Measurements from ENCODE around the gene CTDSP1.
A peak's percentile ranks its signal among the peaks of the same experiment; 100 is the strongest.

CTDSP1 gene

DNA sequence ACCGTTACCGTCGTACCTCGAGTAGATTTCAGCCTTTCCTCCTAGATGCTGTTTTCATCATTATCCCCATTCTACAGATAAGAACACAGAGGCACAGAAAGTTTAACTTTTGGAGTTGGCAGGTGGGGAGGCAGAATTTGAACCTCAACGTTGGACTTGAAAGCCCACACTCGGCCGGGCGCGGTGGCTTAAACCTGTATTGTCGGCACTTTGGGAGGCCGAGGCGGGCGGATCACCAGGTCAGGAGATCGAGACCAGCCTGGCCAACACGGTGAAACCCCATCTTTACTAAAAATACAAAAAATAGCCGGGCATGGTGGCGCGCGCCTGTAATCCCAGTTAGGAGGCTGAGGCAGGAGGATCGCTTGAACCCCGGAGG, 31.5 kb upstream of the CTDSP1 start:
- H3K27ac ChIP-seq (ENCODE audit: low read length) = no peak overlapping the region
- peak overlapping the region; percentile 68 for H3K9ac ChIP-seq (ENCODE audit: low read length)
- H3K4me1 ChIP-seq (ENCODE audit: control insufficient read depth, low read depth, low read length) = peaks cover 3% of the 10 kb centered on the region
- no peaks in the 10 kb centered on the region for H3K9me3 ChIP-seq (ENCODE audit: control insufficient read depth, low read depth, low read length)
- H3K4me3 ChIP-seq (ENCODE audit: low read length) = peak overlapping the region; percentile 72
- H3K27me3 ChIP-seq (ENCODE audit: control insufficient read depth, insufficient read depth, low read length) = no peaks in the 10 kb centered on the region
- no peaks in the 10 kb centered on the region for H3K36me3 ChIP-seq (ENCODE audit: control insufficient read depth, low read depth, low read length)

DNA sequence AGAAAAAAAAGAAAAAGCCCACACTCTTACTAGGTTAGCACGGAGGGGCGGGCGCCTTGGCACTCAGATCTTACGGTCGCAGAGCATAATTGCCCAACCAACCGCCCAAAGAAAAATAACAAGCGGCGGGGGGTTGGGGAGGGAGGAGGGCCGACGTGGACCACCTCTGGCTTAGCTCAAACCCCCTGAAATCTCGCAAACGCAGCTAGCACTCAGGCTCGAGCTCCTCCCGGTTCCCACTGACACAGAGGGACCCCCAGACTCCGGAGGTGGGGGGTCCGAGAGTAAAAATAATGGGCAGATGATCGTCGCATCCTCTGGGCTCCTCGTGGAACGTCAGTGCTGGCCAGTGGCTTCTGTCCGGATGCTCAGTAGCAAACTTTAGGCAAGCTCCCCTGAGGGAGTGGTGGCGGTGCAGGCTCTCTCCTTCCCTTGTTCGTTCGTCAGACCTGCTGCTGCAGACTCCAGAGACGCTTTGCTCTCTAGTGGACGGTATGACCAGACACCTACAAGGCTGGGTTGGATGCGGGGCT, 31.0 kb upstream of the CTDSP1 start:
- Histone ChIP-seq H3K27me3 (ENCODE audit: control insufficient read depth, insufficient read depth, low read length) (no peaks in the 10 kb centered on the region), H3K4me1 (ENCODE audit: control insufficient read depth, low read depth, low read length) (peaks cover 3% of the 10 kb centered on the region), H3K4me3 (ENCODE audit: low read length) (no peak overlapping the region), H3K9ac (ENCODE audit: low read length) (no peak overlapping the region), H3K36me3 (ENCODE audit: control insufficient read depth, low read depth, low read length) (no peaks in the 10 kb centered on the region), H3K9me3 (ENCODE audit: control insufficient read depth, low read depth, low read length) (no peaks in the 10 kb centered on the region), H3K27ac (ENCODE audit: low read length) (no peak overlapping the region)

GRCh38 chr2:218369330-218369729, 30.3 kb upstream of the CTDSP1 start:
- Histone ChIP-seq H3K36me3 (ENCODE audit: control insufficient read depth, low read depth, low read length) (no peaks in the 10 kb centered on the region), H3K27ac (ENCODE audit: low read length) (no peak overlapping the region), H3K4me3 (ENCODE audit: low read length) (no peak overlapping the region), H3K4me1 (ENCODE audit: control insufficient read depth, low read depth, low read length) (peaks cover 3% of the 10 kb centered on the region), H3K27me3 (ENCODE audit: control insufficient read depth, insufficient read depth, low read length) (no peaks in the 10 kb centered on the region), H3K9me3 (ENCODE audit: control insufficient read depth, low read depth, low read length) (no peaks in the 10 kb centered on the region), H3K9ac (ENCODE audit: low read length) (no peak overlapping the region)

DNA sequence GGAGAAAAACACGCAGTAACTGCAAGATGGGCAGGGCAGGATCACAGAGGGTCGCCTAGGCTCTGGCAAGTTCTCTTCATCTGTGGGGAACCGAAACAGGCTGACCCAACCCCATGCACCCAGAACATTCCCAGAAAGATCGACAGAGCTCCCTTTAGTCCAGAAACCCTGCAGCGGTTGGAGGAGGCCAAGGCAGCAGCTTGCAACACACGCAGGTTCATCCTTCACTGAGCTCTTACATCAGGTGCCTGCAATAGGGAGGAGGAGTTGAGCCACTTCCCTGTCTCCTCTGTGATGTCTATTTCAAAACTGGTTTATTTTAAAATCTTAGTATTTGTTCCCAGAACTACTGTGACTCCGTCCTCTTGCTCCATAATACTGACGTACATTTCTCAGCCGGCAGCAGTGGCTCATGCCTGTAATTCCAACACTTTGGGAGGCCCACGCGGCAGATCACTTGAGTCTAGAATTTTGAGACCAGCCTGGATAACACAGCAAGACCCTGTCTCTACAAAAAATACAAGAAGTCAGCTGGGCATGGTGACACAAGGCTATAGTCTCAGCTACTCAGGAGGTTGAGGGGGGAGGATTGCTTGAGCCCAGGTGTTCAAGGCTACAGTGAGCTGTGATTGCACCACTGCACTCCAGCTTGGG, 29.1 kb upstream of the CTDSP1 start:
- H3K9ac ChIP-seq (ENCODE audit: low read length) = no peak overlapping the region
- no peaks in the 10 kb centered on the region for H3K27me3 ChIP-seq (ENCODE audit: control insufficient read depth, insufficient read depth, low read length)
- no peak overlapping the region for H3K4me3 ChIP-seq (ENCODE audit: low read length)
- H3K9me3 ChIP-seq (ENCODE audit: control insufficient read depth, low read depth, low read length) = no peaks in the 10 kb centered on the region
- H3K27ac ChIP-seq (ENCODE audit: low read length) = no peak overlapping the region
- H3K4me1 ChIP-seq (ENCODE audit: control insufficient read depth, low read depth, low read length) = peaks cover 3% of the 10 kb centered on the region
- H3K36me3 ChIP-seq (ENCODE audit: control insufficient read depth, low read depth, low read length) = no peaks in the 10 kb centered on the region

GRCh38 chr2:218371983-218372350, 27.7 kb upstream of the CTDSP1 start:
- H3K9ac ChIP-seq (ENCODE audit: low read length) = no peak overlapping the region
- H3K27ac ChIP-seq (ENCODE audit: low read length) = no peak overlapping the region

GRCh38 chr2:218374795-218375194, 24.9 kb upstream of the CTDSP1 start:
- no peak overlapping the region for H3K9ac ChIP-seq (ENCODE audit: low read length)
- H3K27me3 ChIP-seq (ENCODE audit: control insufficient read depth, insufficient read depth, low read length) = no peaks in the 10 kb centered on the region
- H3K27ac ChIP-seq (ENCODE audit: low read length) = no peak overlapping the region
- H3K4me1 ChIP-seq (ENCODE audit: control insufficient read depth, low read depth, low read length) = no peaks in the 10 kb centered on the region
- no peak overlapping the region for H3K4me3 ChIP-seq (ENCODE audit: low read length)
- H3K36me3 ChIP-seq (ENCODE audit: control insufficient read depth, low read depth, low read length) = no peaks in the 10 kb centered on the region
- H3K9me3 ChIP-seq (ENCODE audit: control insufficient read depth, low read depth, low read length) = no peaks in the 10 kb centered on the region

More at GRCh38 chr2:218371983-218372350, 27.7 kb upstream of the CTDSP1 start:
- Histone ChIP-seq H3K9me3 (ENCODE audit: control insufficient read depth, low read depth, low read length) (no peaks in the 10 kb centered on the region), H3K4me1 (ENCODE audit: control insufficient read depth, low read depth, low read length) (peaks cover 3% of the 10 kb centered on the region), H3K27me3 (ENCODE audit: control insufficient read depth, insufficient read depth, low read length) (no peaks in the 10 kb centered on the region), H3K4me3 (ENCODE audit: low read length) (no peak overlapping the region), H3K36me3 (ENCODE audit: control insufficient read depth, low read depth, low read length) (no peaks in the 10 kb centered on the region)

DNA sequence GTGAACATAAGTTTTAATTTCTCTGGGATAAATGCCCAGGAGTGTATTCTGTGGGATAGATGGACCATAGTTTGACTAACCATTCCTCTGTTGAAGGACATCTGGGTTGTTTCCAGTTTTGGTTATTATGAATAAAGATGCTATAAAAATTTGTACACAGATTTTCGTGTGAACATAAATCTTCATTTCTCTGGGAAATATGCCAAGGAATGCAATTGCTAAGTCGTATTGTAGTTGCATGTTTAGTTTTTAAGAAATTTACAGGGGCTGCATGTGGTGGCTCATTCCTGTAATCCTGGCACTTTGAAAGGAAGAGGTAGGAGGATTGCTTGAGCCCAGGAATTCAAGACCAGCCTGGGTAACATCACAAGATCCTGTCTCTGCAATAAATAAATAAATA, 24.5 kb upstream of the CTDSP1 start:
- H3K27ac ChIP-seq (ENCODE audit: low read length) = no peak overlapping the region
- H3K27me3 ChIP-seq (ENCODE audit: control insufficient read depth, insufficient read depth, low read length) = no peaks in the 10 kb centered on the region
- H3K9me3 ChIP-seq (ENCODE audit: control insufficient read depth, low read depth, low read length) = no peaks in the 10 kb centered on the region
- H3K4me1 ChIP-seq (ENCODE audit: control insufficient read depth, low read depth, low read length) = no peaks in the 10 kb centered on the region
- H3K9ac ChIP-seq (ENCODE audit: low read length) = no peak overlapping the region
- no peaks in the 10 kb centered on the region for H3K36me3 ChIP-seq (ENCODE audit: control insufficient read depth, low read depth, low read length)
- H3K4me3 ChIP-seq (ENCODE audit: low read length) = no peak overlapping the region

DNA sequence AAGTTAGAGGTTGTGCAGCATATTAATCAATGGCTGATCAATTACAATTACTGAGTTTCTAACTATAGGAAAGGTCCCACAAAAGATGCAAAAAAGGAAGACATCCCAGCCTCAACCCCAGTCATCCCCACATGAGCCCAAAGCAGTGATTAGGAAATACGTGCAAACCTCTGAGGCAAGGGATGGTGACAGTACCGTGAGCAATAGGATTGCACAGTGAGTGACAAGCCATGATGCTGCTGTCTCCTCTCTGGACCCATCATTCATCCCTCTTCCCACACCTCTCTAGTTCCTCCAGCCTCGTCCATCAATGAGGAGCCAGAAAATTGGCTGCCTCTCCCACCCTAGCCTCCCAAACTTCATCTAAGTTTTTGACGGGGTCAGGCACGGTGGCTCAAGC, 21.6 kb upstream of the CTDSP1 start:
- Histone ChIP-seq H3K36me3 (ENCODE audit: control insufficient read depth, low read depth, low read length) (no peaks in the 10 kb centered on the region), H3K4me3 (ENCODE audit: low read length) (no peak overlapping the region), H3K9me3 (ENCODE audit: control insufficient read depth, low read depth, low read length) (no peaks in the 10 kb centered on the region), H3K9ac (ENCODE audit: low read length) (no peak overlapping the region), H3K27ac (ENCODE audit: low read length) (no peak overlapping the region), H3K27me3 (ENCODE audit: control insufficient read depth, insufficient read depth, low read length) (no peaks in the 10 kb centered on the region), H3K4me1 (ENCODE audit: control insufficient read depth, low read depth, low read length) (no peaks in the 10 kb centered on the region)

DNA sequence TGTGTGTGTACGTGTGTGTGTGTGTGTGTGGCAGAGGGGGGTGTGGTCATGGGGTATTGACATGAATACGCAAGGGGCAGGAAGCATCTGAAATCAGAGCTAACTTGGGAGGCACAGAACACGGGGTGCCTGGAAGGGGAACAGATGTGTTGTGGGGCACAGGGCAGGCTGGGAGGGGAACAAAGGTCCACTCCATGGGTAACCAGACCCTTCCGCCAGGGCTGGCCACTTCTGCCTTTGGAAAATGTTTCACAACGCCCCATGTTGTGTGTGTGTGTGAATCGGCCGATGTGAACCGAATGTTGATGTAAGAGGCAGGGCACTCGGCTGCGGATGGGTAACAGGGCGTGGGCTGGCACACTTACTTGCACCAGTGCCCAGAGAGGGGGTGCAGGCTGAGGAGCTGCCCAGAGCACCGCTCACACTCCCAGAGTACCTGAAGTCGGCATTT, 17.7 kb upstream of the CTDSP1 start, which contains the start of gene SLC11A1:
Gene SLC11A1, plus strand, starts transcription at position 358 of the 451 bp plus-strand sequence. CDS start 96 bp downstream, outside the sequence.
- H3K9ac ChIP-seq (ENCODE audit: low read length) = no peak within 1 kb of the TSS
- no peak within 1 kb of the TSS for H3K4me3 ChIP-seq (ENCODE audit: low read length)
- no peak within 1 kb of the TSS for H3K27ac ChIP-seq (ENCODE audit: low read length)
- H3K9me3 ChIP-seq (ENCODE audit: control insufficient read depth, low read depth, low read length) = no peaks in the 10 kb centered on the region
- peaks cover 6% of the 10 kb centered on the region for H3K27me3 ChIP-seq (ENCODE audit: control insufficient read depth, insufficient read depth, low read length)
- no peaks in the 10 kb centered on the region for H3K36me3 ChIP-seq (ENCODE audit: control insufficient read depth, low read depth, low read length)
- no peaks in the 10 kb centered on the region for H3K4me1 ChIP-seq (ENCODE audit: control insufficient read depth, low read depth, low read length)

GRCh38 chr2:218382785-218383184, 16.9 kb upstream of the CTDSP1 start:
- Histone ChIP-seq H3K4me3 (ENCODE audit: low read length) (no peak overlapping the region), H3K27me3 (ENCODE audit: control insufficient read depth, insufficient read depth, low read length) (peaks cover 11% of the 10 kb centered on the region), H3K36me3 (ENCODE audit: control insufficient read depth, low read depth, low read length) (no peaks in the 10 kb centered on the region), H3K9me3 (ENCODE audit: control insufficient read depth, low read depth, low read length) (no peaks in the 10 kb centered on the region), H3K27ac (ENCODE audit: low read length) (no peak overlapping the region), H3K4me1 (ENCODE audit: control insufficient read depth, low read depth, low read length) (no peaks in the 10 kb centered on the region), H3K9ac (ENCODE audit: low read length) (no peak overlapping the region)

DNA sequence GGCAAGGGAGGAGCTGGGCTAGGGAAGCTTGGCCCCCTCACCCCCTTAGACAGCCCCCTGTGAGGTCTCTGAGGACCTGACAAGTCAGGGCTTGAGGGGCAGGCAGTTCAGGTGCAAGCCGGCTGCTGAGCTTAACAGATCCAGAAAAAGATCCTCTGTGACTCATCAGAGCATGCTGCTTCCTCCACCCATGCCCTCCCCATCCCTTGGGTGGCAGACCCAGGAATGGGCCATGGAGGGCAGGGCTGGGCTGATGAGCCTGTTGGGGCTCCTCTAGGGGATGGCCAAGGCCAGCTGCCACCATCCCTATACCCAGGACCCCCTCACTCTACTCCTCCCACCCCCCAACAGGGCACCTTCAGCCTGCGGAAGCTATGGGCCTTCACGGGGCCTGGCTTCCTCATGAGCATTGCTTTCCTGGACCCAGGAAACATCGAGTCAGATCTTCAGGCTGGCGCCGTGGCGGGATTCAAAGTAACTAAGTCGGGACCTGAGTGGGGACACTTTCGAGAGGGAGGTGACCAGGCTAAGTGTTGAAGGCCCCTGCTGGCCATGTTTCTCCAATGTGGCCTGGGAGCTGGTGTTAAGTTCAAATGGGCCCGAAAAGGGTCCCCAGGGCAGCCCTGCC, 15.7 kb upstream of the CTDSP1 start:
- Histone ChIP-seq H3K9ac (ENCODE audit: low read length) (no peak overlapping the region), H3K27me3 (ENCODE audit: control insufficient read depth, insufficient read depth, low read length) (peaks cover 11% of the 10 kb centered on the region), H3K36me3 (ENCODE audit: control insufficient read depth, low read depth, low read length) (no peaks in the 10 kb centered on the region), H3K4me1 (ENCODE audit: control insufficient read depth, low read depth, low read length) (no peaks in the 10 kb centered on the region), H3K27ac (ENCODE audit: low read length) (no peak overlapping the region), H3K9me3 (ENCODE audit: control insufficient read depth, low read depth, low read length) (no peaks in the 10 kb centered on the region), H3K4me3 (ENCODE audit: low read length) (no peak overlapping the region)

DNA sequence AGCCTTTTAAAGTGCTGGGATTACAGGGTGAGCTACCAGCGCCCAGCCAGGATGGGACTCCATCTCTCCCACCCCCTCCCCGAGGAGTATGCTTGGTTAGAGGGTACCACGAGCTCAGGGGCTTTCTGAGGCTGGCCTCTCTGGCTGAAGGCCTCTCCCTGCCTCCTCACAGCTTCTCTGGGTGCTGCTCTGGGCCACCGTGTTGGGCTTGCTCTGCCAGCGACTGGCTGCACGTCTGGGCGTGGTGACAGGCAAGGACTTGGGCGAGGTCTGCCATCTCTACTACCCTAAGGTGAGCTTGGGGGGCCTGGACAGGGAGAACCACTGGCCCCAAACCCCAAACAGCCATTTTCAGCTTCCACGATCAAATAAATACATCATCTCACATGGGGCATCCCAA, 14.7 kb upstream of the CTDSP1 start:
- H3K27ac ChIP-seq (ENCODE audit: low read length) = no peak overlapping the region
- no peaks in the 10 kb centered on the region for H3K4me1 ChIP-seq (ENCODE audit: control insufficient read depth, low read depth, low read length)
- no peaks in the 10 kb centered on the region for H3K9me3 ChIP-seq (ENCODE audit: control insufficient read depth, low read depth, low read length)
- H3K27me3 ChIP-seq (ENCODE audit: control insufficient read depth, insufficient read depth, low read length) = peaks cover 11% of the 10 kb centered on the region
- no peaks in the 10 kb centered on the region for H3K36me3 ChIP-seq (ENCODE audit: control insufficient read depth, low read depth, low read length)
- no peak overlapping the region for H3K9ac ChIP-seq (ENCODE audit: low read length)
- no peak overlapping the region for H3K4me3 ChIP-seq (ENCODE audit: low read length)
